ENCODE data around the gene CRYM.

The CRYM gene

GRCh38 chr16:21277927-21278706, at the start of gene CRYM (continued):
- TF ChIP-seq ZBTB49 (tag by site-specific recombination; IDR thresholded peaks at IDR 0.05; ENCODE audit: low read depth): no peak
- TF ChIP-seq ELK4 (IDR thresholded peaks at IDR 0.05; ENCODE audit: borderline replicate concordance, low read depth, low read length): no peak
- no peak for TF ChIP-seq KLF10 (tag by site-specific recombination; IDR thresholded peaks at IDR 0.05)
- no peak for TF ChIP-seq ZNF211 (tag by site-specific recombination; IDR thresholded peaks at IDR 0.05; ENCODE audit: low read depth)
- TF ChIP-seq ZSCAN30 (tag by site-specific recombination; IDR thresholded peaks at IDR 0.05): 0 out of 2 replicates have a peak, but pooled peaks have one; percentile 37
- TF ChIP-seq ZBTB17 (tag by site-specific recombination; IDR thresholded peaks at IDR 0.05): peak; percentile 37; the same call in 1 of the 2 replicates
- no peak; the same call in 1 of the 2 replicates for TF ChIP-seq HIC1 (tag by site-specific recombination; IDR thresholded peaks at IDR 0.05)
- no peak for TF ChIP-seq HOXA7 (CRISPR knock-in tag; IDR thresholded peaks at IDR 0.05; ENCODE audit: borderline replicate concordance)
- peak; percentile 86 for TF ChIP-seq ZBTB26 (tag by site-specific recombination; optimal IDR thresholded peaks at IDR 0.05)
- TF ChIP-seq ZNF221 (tag by site-specific recombination; IDR thresholded peaks at IDR 0.05; ENCODE audit: borderline replicate concordance): no peak
- TF ChIP-seq IKZF3 (tag by site-specific recombination; IDR thresholded peaks at IDR 0.05): no peak
- no peak for TF ChIP-seq TCF7L2 (IDR thresholded peaks at IDR 0.05; ENCODE audit: borderline replicate concordance, low read depth, low read length)
- no peak for TF ChIP-seq ZNF24 (tag by site-specific recombination; IDR thresholded peaks at IDR 0.05)
- TF ChIP-seq GLIS2 (tag by site-specific recombination; IDR thresholded peaks at IDR 0.05): peak; percentile 58
- no peak; the same call in 1 of the 2 replicates for TF ChIP-seq ZSCAN5A (tag by site-specific recombination; IDR thresholded peaks at IDR 0.05)
- TF ChIP-seq ZFP41 (tag by site-specific recombination; IDR thresholded peaks at IDR 0.05; ENCODE audit: borderline replicate concordance): no peak
- TF ChIP-seq ZNF488 (tag by site-specific recombination; IDR thresholded peaks at IDR 0.05): no peak
- TF ChIP-seq ZNF426 (tag by site-specific recombination; IDR thresholded peaks at IDR 0.05): no peak
- 0 out of 2 replicates have a peak, but pooled peaks have one; percentile 30 for TF ChIP-seq ZNF600 (tag by site-specific recombination; IDR thresholded peaks at IDR 0.05)
- TF ChIP-seq GLI2 (tag by site-specific recombination; IDR thresholded peaks at IDR 0.05; ENCODE audit: borderline replicate concordance, low read depth): no peak
- TF ChIP-seq ZNF266 (tag by site-specific recombination; IDR thresholded peaks at IDR 0.05; ENCODE audit: low read depth): no peak
- TF ChIP-seq ZFHX2 (tag by site-specific recombination; conservative IDR thresholded peaks at IDR 0.05): peak; percentile 86
- TF ChIP-seq ZNF664 (tag by site-specific recombination; IDR thresholded peaks at IDR 0.05): no peak
- peak; percentile 66 for TF ChIP-seq KLF1 (tag by site-specific recombination; IDR thresholded peaks at IDR 0.05)
- no peak for TF ChIP-seq ZNF175 (tag by site-specific recombination; IDR thresholded peaks at IDR 0.05)
- no peak; the same call in 1 of the 2 replicates for TF ChIP-seq YY2 (tag by site-specific recombination; IDR thresholded peaks at IDR 0.05)
- TF ChIP-seq ZNF174 (tag by site-specific recombination; IDR thresholded peaks at IDR 0.05): no peak
- TF ChIP-seq ZNF510 (tag by site-specific recombination; IDR thresholded peaks at IDR 0.05; ENCODE audit: insufficient replicate concordance): no peak
